ENCODE measurements around the gene AGPAT2. TPM values are rescaled to one million over a fixed set of nuclear protein-coding genes. Genes with fewer than 3 reads are reported as not detected.
A peak's percentile ranks its signal among the peaks of the same experiment; 100 is the strongest.

AGPAT2 gene
- total RNA-seq, 4 donors from 2014 or later: 66.2 to 80.6 (median 75.8) TPM

DNA sequence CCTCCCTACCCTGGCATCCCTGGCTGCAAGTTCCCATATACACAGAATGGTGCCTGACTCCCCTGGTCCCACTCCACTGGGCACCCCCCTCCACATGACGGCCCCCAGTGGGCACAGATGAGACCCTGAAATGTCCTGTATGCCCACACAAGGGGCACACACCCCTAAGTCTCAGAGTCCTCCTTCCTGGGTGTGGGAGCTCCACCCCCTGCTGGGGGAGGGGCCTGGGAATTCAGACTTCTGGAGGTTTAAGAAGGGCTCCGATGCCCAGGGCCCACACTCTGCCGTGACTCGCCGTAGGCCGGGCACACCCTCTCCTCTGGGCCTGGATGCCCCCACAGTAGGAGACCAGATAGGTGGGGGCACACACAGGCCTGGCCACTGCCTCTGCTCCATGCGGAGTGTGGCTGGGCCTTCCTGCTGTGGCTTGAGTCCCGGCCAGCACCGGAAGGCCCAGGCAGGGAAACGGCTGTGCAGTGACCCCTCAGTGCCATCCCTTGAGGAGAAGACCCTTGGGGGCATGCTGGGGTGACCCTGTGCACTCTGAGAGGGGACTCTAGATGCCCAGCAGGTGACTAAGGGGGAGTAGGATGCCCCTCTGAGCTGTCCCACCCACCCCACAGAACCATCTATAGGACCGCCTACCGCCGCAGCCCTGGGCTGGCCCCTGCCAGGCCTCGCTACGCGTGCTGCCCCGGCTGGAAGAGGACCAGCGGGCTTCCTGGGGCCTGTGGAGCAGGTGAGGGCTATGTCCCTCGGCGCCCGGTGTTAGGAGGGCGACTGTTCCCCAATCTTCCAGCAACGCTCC, 18.1 kb downstream of the AGPAT2 start:
- H3K4me1 ChIP-seq: peaks cover 7 to 41% (median 7%) of the 10 kb centered on the region in 3 donors
- WGBS, 2 donors: 62% methylated on average over 9 of the region's 23 CpGs; no CpG with 5 or more reads in 1 of the 2 donors
- TF ChIP-seq POLR2A (IDR thresholded peaks at IDR 0.05): no peak
- TF ChIP-seq CTCF (IDR thresholded peaks at IDR 0.05): no peak
- peak overlapping the region in 3 of 4 donors; percentile 30 to 62 (median 58) for H3K27ac ChIP-seq
- peaks cover 0 to 70% (median 5%) of the 10 kb centered on the region in 4 donors for H3K27me3 ChIP-seq
- intact Hi-C loops (cut with DNase I): no loop called here
- no peaks in the 10 kb centered on the region for H3K9me3 ChIP-seq
- H3K4me3 ChIP-seq: peak overlapping the region in 3 of 4 donors; percentile 43 to 65 (median 54)
- no peak for DNase-seq
- peaks cover 0 to 34% (median 0%) of the 10 kb centered on the region in 3 donors for H3K36me3 ChIP-seq

- Histone ChIP-seq H3K27ac (peak overlapping the region in 3 of 4 donors; percentile 30 to 62 (median 58)), H3K36me3 (peaks cover 0 to 23% (median 0%) of the 10 kb centered on the region in 3 donors), H3K4me1 (peaks cover 7 to 41% (median 7%) of the 10 kb centered on the region in 3 donors), H3K9me3 (no peaks in the 10 kb centered on the region), H3K4me3 (peak overlapping the region; percentile 25 to 65 (median 48)), H3K27me3 (peaks cover 0 to 80% (median 5%) of the 10 kb centered on the region in 4 donors)
- TF ChIP-seq CTCF (IDR thresholded peaks at IDR 0.05) (no peak), POLR2A (IDR thresholded peaks at IDR 0.05) (no peak)
- WGBS, 2 donors: 27 to 30% methylated on average over 6 to 8 of the region's 40 CpGs
- intact Hi-C loops (cut with DNase I): no loop called here
- DNase-seq: no peak
Observed at GRCh38 chr9:136667940-136668760, 19.1 kb downstream of the AGPAT2 start.

GRCh38 chr9:136667214-136667939, 19.9 kb downstream of the AGPAT2 start:
- Histone ChIP-seq H3K4me3 (peak overlapping the region; percentile 25 to 65 (median 48)), H3K4me1 (peaks cover 7 to 40% (median 7%) of the 10 kb centered on the region in 3 donors), H3K9me3 (no peaks in the 10 kb centered on the region), H3K27ac (peak overlapping the region in 3 of 4 donors; percentile 11 to 62 (median 58)), H3K27me3 (peaks cover 0 to 88% (median 5%) of the 10 kb centered on the region in 4 donors), H3K36me3 (peaks cover 0 to 16% (median 0%) of the 10 kb centered on the region in 3 donors)
- no peak for DNase-seq
- WGBS, 2 donors: 85% methylated on average over 4 of the region's 21 CpGs; no CpG with 5 or more reads in 1 of the 2 donors
- intact Hi-C loops (cut with DNase I): no loop called here
- TF ChIP-seq POLR2A (IDR thresholded peaks at IDR 0.05) (no peak), CTCF (IDR thresholded peaks at IDR 0.05) (no peak)

DNA sequence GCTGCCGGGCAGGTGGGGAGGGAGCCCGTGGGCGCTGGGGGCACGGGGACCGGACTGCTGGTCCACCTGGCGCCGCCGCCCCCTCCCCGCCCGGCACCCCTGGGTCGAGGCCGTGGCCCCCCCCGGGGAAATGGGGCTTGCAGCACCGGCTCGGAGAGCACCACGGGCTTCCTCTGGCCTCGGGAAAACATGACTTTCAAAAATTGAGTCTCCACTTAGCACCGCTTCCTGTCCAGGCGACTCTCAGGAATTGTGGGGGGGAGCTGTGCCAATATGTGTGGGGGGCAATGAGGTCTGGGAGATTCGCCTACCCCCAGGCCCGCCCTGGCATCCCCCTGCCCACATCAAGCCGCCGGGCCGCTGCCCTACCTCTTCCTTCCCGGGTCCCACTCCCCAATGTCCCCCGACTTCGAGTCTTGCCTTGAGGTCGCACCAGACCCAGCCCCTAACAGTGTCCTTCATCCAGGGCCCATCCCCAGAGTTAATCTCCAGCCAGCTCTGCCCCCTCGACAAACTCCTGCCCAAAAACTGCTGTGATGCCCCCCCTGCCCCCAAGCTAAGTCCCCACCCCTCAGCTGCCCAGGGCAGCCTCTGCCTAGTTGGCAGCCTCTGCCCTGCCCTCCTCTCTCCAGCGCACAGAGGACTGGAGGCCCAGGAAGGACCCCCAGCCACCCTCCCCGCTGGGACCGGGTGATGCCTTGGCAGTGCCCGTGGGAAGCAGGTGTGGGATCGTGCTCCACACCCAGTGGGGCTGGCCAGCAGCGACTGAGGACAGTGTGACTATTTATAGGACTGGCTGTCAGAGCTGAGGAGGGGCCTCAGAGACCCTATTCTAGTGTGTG, 20.7 kb downstream of the AGPAT2 start:
- Histone ChIP-seq H3K27ac (peak overlapping the region in 3 of 4 donors; percentile 16 to 62 (median 58)), H3K36me3 (peaks cover 0 to 8% (median 0%) of the 10 kb centered on the region in 3 donors), H3K4me3 (peak overlapping the region; percentile 25 to 65 (median 48)), H3K27me3 (peaks cover 0 to 94% (median 5%) of the 10 kb centered on the region in 4 donors), H3K9me3 (no peaks in the 10 kb centered on the region), H3K4me1 (peaks cover 7 to 32% (median 7%) of the 10 kb centered on the region in 3 donors)
- intact Hi-C loops (cut with DNase I): no loop called here
- DNase-seq: no peak
- TF ChIP-seq CTCF (IDR thresholded peaks at IDR 0.05): no peak
- no peak for TF ChIP-seq POLR2A (IDR thresholded peaks at IDR 0.05)
- WGBS, 2 donors: 33 to 40% methylated on average over 10 of the region's 35 CpGs
